IMR-90 (cell line): ENCODE results near the gene SMIM41.

ENCODE experiments used
- BHLHE40 ChIP-seq: fragments of 150-350 bp; IDR thresholded peaks from 2 replicates; pipeline ENCODE4 v1.6.1; 2016; ENCODE audit warnings: mild to moderate bottlenecking, low read depth, low read length
- CEBPB ChIP-seq: IDR thresholded peaks from 2 replicates; pipeline ENCODE4 v1.6.1; 2012; ENCODE audit warnings: low read depth, low read length, improper control_type of control experiment
- CHD1 ChIP-seq: IDR thresholded peaks from 2 replicates; pipeline ENCODE4 v1.6.1; 2012; ENCODE audit warnings: low read depth, low read length, improper control_type of control experiment
- MAZ ChIP-seq: IDR thresholded peaks from 2 replicates; pipeline ENCODE4 v1.6.1; 2012; ENCODE audit warnings: low read depth, mild to moderate bottlenecking, low read length, improper control_type of control experiment, moderate library complexity, borderline replicate concordance
- MXI1 ChIP-seq: IDR thresholded peaks from 2 replicates; pipeline ENCODE4 v1.6.1; 2012; ENCODE audit warnings: low read depth, mild to moderate bottlenecking, low read length, moderate library complexity, borderline replicate concordance
- POLR2A ChIP-seq: IDR thresholded peaks from 2 replicates; pipeline ENCODE4 v1.6.1; 2012; ENCODE audit warnings: mild to moderate bottlenecking, low read depth, low read length
- RCOR1 ChIP-seq: IDR thresholded peaks from 2 replicates; pipeline ENCODE4 v1.6.1; 2012; ENCODE audit warnings: mild to moderate bottlenecking, low read length, improper control_type of control experiment; ENCODE audit not compliant: insufficient replicate concordance
- RFX5 ChIP-seq: IDR thresholded peaks from 2 replicates; pipeline ENCODE4 v1.8.0; 2012; ENCODE audit warnings: low read depth, mild to moderate bottlenecking, low read length, moderate library complexity
- TF ChIP-seq, protein P1 (sequence below): conservative IDR thresholded peaks from 2 replicates; pipeline ENCODE4 v1.5.1; 2012; ENCODE audit warnings: mild to moderate bottlenecking, low read depth, low read length, improper control_type of control experiment
- TF ChIP-seq, protein P2 (sequence below): fragments of 150-350 bp; IDR thresholded peaks from 2 replicates; pipeline ENCODE4 v1.6.1; 2016; ENCODE audit warnings: low read depth, mild to moderate bottlenecking, low read length, moderate library complexity, borderline replicate concordance

DNA sequence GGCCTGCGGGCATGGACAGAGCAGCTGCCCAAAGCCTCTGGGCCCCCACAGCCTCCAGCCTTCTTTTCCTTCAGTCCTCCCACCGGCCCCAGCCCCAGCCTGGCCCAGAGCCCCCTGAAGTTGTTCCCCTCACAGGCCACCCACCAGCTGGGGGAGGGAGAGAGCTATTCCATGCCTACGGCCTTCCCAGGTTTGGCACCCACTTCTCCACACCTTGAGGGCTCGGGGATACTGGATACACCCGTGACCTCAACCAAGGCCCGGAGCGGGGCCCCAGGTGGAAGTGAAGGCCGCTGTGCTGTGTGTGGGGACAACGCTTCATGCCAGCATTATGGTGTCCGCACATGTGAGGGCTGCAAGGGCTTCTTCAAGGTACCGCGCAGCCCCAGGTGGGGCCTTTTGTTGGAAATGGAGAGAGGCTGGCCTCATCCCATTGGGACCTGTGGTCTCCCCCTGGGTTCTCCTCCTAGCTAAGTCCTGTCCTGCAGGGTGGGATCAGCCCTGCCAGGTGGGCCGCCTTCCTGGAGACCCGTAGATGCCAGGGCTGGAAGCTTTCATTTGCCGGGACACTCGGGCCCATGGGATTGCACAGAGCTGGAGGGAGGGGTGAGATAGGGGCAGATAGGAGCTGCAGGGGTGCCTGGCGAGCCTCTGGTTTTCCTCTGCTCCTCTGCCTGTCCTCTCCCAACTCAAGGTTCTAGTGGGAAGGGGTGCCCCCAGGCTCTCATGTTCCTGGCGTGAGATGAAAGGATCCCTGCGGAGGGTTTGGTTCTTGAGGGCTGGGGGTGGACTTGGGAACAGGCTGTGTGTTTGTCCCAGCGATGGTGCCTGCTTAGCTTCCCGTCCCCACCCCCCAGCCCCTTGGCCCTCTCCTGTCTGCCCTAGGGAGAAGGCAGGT lies 24.4 kb upstream of the SMIM41 start:
- TF ChIP-seq MAZ (peak; percentile 17; the same call in 1 of the 2 replicates), RFX5 (no peak), CHD1 (no peak; the same call in 1 of the 2 replicates), CEBPB (no peak), POLR2A (peak; percentile 84), MXI1 (no peak), RCOR1 (no peak), BHLHE40 (0 out of 2 replicates have a peak, but pooled peaks have one; percentile 11)
- TF ChIP-seq, protein P1, sequence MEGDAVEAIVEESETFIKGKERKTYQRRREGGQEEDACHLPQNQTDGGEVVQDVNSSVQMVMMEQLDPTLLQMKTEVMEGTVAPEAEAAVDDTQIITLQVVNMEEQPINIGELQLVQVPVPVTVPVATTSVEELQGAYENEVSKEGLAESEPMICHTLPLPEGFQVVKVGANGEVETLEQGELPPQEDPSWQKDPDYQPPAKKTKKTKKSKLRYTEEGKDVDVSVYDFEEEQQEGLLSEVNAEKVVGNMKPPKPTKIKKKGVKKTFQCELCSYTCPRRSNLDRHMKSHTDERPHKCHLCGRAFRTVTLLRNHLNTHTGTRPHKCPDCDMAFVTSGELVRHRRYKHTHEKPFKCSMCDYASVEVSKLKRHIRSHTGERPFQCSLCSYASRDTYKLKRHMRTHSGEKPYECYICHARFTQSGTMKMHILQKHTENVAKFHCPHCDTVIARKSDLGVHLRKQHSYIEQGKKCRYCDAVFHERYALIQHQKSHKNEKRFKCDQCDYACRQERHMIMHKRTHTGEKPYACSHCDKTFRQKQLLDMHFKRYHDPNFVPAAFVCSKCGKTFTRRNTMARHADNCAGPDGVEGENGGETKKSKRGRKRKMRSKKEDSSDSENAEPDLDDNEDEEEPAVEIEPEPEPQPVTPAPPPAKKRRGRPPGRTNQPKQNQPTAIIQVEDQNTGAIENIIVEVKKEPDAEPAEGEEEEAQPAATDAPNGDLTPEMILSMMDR: no peak
- TF ChIP-seq, protein P2, sequence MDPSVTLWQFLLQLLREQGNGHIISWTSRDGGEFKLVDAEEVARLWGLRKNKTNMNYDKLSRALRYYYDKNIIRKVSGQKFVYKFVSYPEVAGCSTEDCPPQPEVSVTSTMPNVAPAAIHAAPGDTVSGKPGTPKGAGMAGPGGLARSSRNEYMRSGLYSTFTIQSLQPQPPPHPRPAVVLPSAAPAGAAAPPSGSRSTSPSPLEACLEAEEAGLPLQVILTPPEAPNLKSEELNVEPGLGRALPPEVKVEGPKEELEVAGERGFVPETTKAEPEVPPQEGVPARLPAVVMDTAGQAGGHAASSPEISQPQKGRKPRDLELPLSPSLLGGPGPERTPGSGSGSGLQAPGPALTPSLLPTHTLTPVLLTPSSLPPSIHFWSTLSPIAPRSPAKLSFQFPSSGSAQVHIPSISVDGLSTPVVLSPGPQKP: no peak
